ENCODE measurements around the gene TECRL. TPM values are rescaled to one million over a fixed set of nuclear protein-coding genes. Genes with fewer than 3 reads are reported as not detected.
A peak's percentile ranks its signal among the peaks of the same experiment; 100 is the strongest.

TECRL gene
- total RNA-seq, result 100 to 1,000 TPM; 636 to 748 TPM
- long read RNA-seq, transcript TECRL-202 (12 exons, 2,876 nt), result minor isoform, 13 of 246 reads
- long read RNA-seq, transcript TECRL-201 (12 exons, 3,573 nt), result major isoform, 151 of 246 reads
- long read RNA-seq, partial matches to known transcripts, result 16 of 246 reads
- long read RNA-seq, other reads (novel, unspliced or antisense), result 66 of 246 reads

- ATAC-seq (peak; percentile 49 to 64), DNase-seq (no peak)
- intact Hi-C loops (cut with DNase I), result loop anchor here in 1 of 2 donors (5.0 to 10.0 kb wide), 2 partner anchors 68 to 126 kb away; no protein-coding TSS in a partner anchor
Measured at GRCh38 chr4:64409300-64409699, at the start of gene TECRL. TECRL (minus strand) TSS chr4:64409450; CDS start chr4:64409351, 99 bp downstream.

GRCh38 chr4:64432674-64433073 lies 23.4 kb upstream of the TECRL start:
- intact Hi-C loops (cut with DNase I), result no loop called here
- ATAC-seq (no peak), DNase-seq (no peak)

GRCh38 chr4:64430933-64431332 lies 21.7 kb upstream of the TECRL start:
- DNase-seq (no peak), ATAC-seq (no peak)
- intact Hi-C loops (cut with DNase I), result no loop called here

GRCh38 chr4:64417974-64418373 lies 8.7 kb upstream of the TECRL start:
- peak; percentile 91 to 95 for ATAC-seq
- intact Hi-C loops (cut with DNase I), result no loop called here
- peak; percentile 31 for DNase-seq

- no peak for ATAC-seq
Measured at GRCh38 chr4:64407000-64407399, 2.2 kb downstream of the TECRL start.

GRCh38 chr4:64405761-64406160 lies 3.5 kb downstream of the TECRL start:
- DNase-seq, result no peak
- intact Hi-C loops (cut with DNase I), result loop anchor here in 1 of 2 donors (5.0 to 10.0 kb wide), 2 partner anchors 72 to 129 kb away; no protein-coding TSS in a partner anchor
- peak in 1 of 2 donors; percentile 53 for ATAC-seq

More at GRCh38 chr4:64407000-64407399, 2.2 kb downstream of the TECRL start:
- no peak for DNase-seq
- intact Hi-C loops (cut with DNase I), result loop anchor here in 1 of 2 donors (5.0 to 10.0 kb wide), 2 partner anchors 70 to 128 kb away; no protein-coding TSS in a partner anchor

- DNase-seq (no peak), ATAC-seq (no peak)
- intact Hi-C loops (cut with DNase I), result loop anchor here in 1 of 2 donors (10.0 kb wide), 1 partner anchor 132 kb away; no protein-coding TSS in a partner anchor
Measured at GRCh38 chr4:64402684-64403083, 6.6 kb downstream of the TECRL start.

- intact Hi-C loops (cut with DNase I), result loop anchor here in 1 of 2 donors (10.0 kb wide), 1 partner anchor 135 kb away; no protein-coding TSS in a partner anchor
- DNase-seq, result no peak
- ATAC-seq, result peak in 1 of 2 donors; percentile 15
Measured at GRCh38 chr4:64399313-64400109, 9.7 kb downstream of the TECRL start.

GRCh38 chr4:64394469-64394868 lies 14.8 kb downstream of the TECRL start:
- intact Hi-C loops (cut with DNase I), result no loop called here
- ATAC-seq (no peak), DNase-seq (no peak)

GRCh38 chr4:64388252-64388651 lies 21.0 kb downstream of the TECRL start:
- intact Hi-C loops (cut with DNase I), result no loop called here
- ATAC-seq, result no peak
- DNase-seq, result no peak

GRCh38 chr4:64385220-64385619 lies 24.0 kb downstream of the TECRL start:
- intact Hi-C loops (cut with DNase I), result no loop called here
- no peak for DNase-seq
- peak; percentile 51 to 60 for ATAC-seq

- no peak for DNase-seq
- ATAC-seq, result peak in 1 of 2 donors; percentile 56
- intact Hi-C loops (cut with DNase I), result no loop called here
Measured at GRCh38 chr4:64384237-64385203, 24.7 kb downstream of the TECRL start.

- ATAC-seq, result no peak
- no peak for DNase-seq
Measured at GRCh38 chr4:64368741-64369140, 40.5 kb downstream of the TECRL start.

GRCh38 chr4:64361399-64361740 lies 47.9 kb downstream of the TECRL start:
- no peak for DNase-seq
- ATAC-seq, result peak; percentile 39 to 55
- intact Hi-C loops (cut with DNase I), result no loop called here

More at GRCh38 chr4:64368741-64369140, 40.5 kb downstream of the TECRL start:
- intact Hi-C loops (cut with DNase I), result no loop called here

GRCh38 chr4:64360664-64361398 lies 48.4 kb downstream of the TECRL start:
- peak; percentile 40 to 41 for ATAC-seq
- no peak for DNase-seq
- intact Hi-C loops (cut with DNase I), result no loop called here

GRCh38 chr4:64359489-64359888 lies 49.8 kb downstream of the TECRL start:
- DNase-seq, result no peak
- no peak for ATAC-seq
- intact Hi-C loops (cut with DNase I), result no loop called here

GRCh38 chr4:64353904-64354303 lies 55.3 kb downstream of the TECRL start:
- intact Hi-C loops (cut with DNase I), result no loop called here
- ATAC-seq (peak; percentile 72 to 76), DNase-seq (no peak)

- DNase-seq (peak; percentile 70), ATAC-seq (peak; percentile 92 to 97)
- intact Hi-C loops (cut with DNase I), result no loop called here
Measured at GRCh38 chr4:64341711-64342110, 67.5 kb downstream of the TECRL start.
